Measurements from ENCODE around the gene WEE2.

DNA sequence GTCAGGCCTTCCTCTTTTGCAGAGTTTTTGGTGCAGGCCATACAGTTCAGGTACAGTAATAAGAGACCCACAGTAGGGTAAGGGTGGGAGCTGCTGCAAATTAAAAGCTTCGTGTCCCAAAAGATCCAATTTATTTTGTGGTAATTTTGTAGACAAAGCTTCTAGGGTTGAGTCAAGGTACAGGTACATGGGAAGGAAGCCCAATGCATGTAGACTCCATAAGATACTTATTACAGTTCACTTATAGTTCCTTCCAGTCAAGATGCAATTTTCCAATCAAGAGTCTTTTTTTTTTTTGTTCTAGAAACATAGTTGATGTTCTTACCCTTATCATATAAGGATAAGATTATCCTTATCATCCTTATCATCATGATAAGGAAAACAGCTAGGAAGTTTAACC is 68.2 kb downstream of the WEE2 start, which contains the start of gene TAS2R4:
- TF ChIP-seq, protein P1, sequence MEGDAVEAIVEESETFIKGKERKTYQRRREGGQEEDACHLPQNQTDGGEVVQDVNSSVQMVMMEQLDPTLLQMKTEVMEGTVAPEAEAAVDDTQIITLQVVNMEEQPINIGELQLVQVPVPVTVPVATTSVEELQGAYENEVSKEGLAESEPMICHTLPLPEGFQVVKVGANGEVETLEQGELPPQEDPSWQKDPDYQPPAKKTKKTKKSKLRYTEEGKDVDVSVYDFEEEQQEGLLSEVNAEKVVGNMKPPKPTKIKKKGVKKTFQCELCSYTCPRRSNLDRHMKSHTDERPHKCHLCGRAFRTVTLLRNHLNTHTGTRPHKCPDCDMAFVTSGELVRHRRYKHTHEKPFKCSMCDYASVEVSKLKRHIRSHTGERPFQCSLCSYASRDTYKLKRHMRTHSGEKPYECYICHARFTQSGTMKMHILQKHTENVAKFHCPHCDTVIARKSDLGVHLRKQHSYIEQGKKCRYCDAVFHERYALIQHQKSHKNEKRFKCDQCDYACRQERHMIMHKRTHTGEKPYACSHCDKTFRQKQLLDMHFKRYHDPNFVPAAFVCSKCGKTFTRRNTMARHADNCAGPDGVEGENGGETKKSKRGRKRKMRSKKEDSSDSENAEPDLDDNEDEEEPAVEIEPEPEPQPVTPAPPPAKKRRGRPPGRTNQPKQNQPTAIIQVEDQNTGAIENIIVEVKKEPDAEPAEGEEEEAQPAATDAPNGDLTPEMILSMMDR (IDR thresholded peaks at IDR 0.05): no peak
- TF ChIP-seq POLR2AphosphoS5 (IDR thresholded peaks at IDR 0.05) (no peak), POLR2A (IDR thresholded peaks at IDR 0.05) (no peak)
